PC-9 (cell line): ENCODE results near the gene ZNF646. TPM values are rescaled to one million over a fixed set of nuclear protein-coding genes. Genes with fewer than 3 reads are reported as not detected.

Source experiments
- BruUV-seq: library from RNA; stranded (reverse); fragments of 400-500 nt; replicated peaks from 2 replicates; lab custom pipeline; 2021; lab: Mats Ljungman, UMichigan
- CTCF ChIA-PET: fragments of 300-600 bp; sonication (Branson Sonifier 250); formaldehyde crosslinking; loops from one replicate; lab custom pipeline; 2022; ENCODE audit warnings: antibody characterized with exemption; lab: Charles Lee
- POLR2A ChIA-PET: fragments of 300-600 bp; sonication (Branson Sonifier 250); formaldehyde crosslinking; loops from one replicate; lab custom pipeline; 2022; ENCODE audit warnings: antibody characterized with exemption; ENCODE audit not compliant: unreplicated experiment; lab: Charles Lee
- DNase-seq, 2 experiments: peaks; one replicate each; pipeline versions ENCODE4 v3.0.0 to v3.0.0-alpha.2; 2015 to 2022; ENCODE audit warnings: mixed read lengths in 1 of 2
- H2AFZ ChIP-seq: fragments of 200-600 bp; sonication (generic); 2 replicates; pipeline ENCODE4 v1.8.1; 2017; ENCODE audit warnings: antibody characterized with exemption
- H3F3A ChIP-seq: fragments of 200-600 bp; sonication (generic); 2 replicates; pipeline ENCODE4 v1.8.1; 2017; ENCODE audit warnings: antibody characterized with exemption, mild to moderate bottlenecking, low read depth; ENCODE audit not compliant: insufficient read depth
- H3K27ac ChIP-seq: fragments of 200-600 bp; sonication (generic); 2 replicates; pipeline ENCODE4 v1.6.1; 2016; ENCODE audit warnings: mixed run types
- H3K27me3 ChIP-seq: fragments of 200-600 bp; sonication (generic); 2 replicates; pipeline ENCODE4 v1.6.1; 2016; ENCODE audit warnings: low read depth, mixed run types; ENCODE audit not compliant: insufficient read depth
- H3K36me3 ChIP-seq: fragments of 200-600 bp; sonication (generic); 2 replicates; pipeline ENCODE4 v1.6.1; 2016; ENCODE audit warnings: low read depth, mixed run types
- H3K4me1 ChIP-seq: fragments of 200-600 bp; sonication (generic); replicated peaks from 2 replicates; pipeline ENCODE4 v1.6.1; 2016; ENCODE audit warnings: mixed run types; ENCODE audit not compliant: insufficient read depth
- H3K4me2 ChIP-seq: fragments of 200-600 bp; sonication (generic); 2 replicates; pipeline ENCODE4 v1.6.1; 2017; ENCODE audit warnings: mixed run types
- H3K4me3 ChIP-seq: fragments of 200-600 bp; sonication (generic); 2 replicates; pipeline ENCODE4 v1.6.1; 2016; ENCODE audit warnings: mixed run types
- H3K79me2 ChIP-seq: fragments of 200-600 bp; sonication (generic); 2 replicates; pipeline ENCODE4 v1.6.1; 2017; ENCODE audit warnings: low read depth, mixed run types
- H3K9me2 ChIP-seq: fragments of 200-600 bp; sonication (generic); 2 replicates; pipeline ENCODE4 v1.8.1; 2017; ENCODE audit warnings: mild to moderate bottlenecking; ENCODE audit not compliant: insufficient read depth
- H3K9me3 ChIP-seq: fragments of 200-600 bp; sonication (generic); 2 replicates; pipeline ENCODE4 v1.8.1; 2016; ENCODE audit warnings: low read depth; ENCODE audit not compliant: insufficient read depth
- H4K20me1 ChIP-seq: fragments of 200-600 bp; sonication (generic); 2 replicates; pipeline ENCODE4 v1.8.1; 2017; ENCODE audit not compliant: insufficient read depth
- EZH2 ChIP-seq: fragments of 200-600 bp; sonication (generic); IDR thresholded peaks from 2 replicates; pipeline ENCODE4 v1.8.0; 2017; ENCODE audit warnings: antibody characterized with exemption, low read depth
- intact Hi-C: fragments of 100-400 bp; cut with micrococcal nuclease; formaldehyde crosslinking; loops from one replicate; pipeline ENCODE4 v1.10.0; 2022; ENCODE audit not compliant: unreplicated experiment
- total RNA-seq: library from RNA; stranded (reverse); gene quantifications from 2 replicates; pipeline ENCODE4 v1.2.3, GENCODE V29; 2021
- TF ChIP-seq, protein P1 (sequence below): fragments of 200-600 bp; sonication (generic); conservative IDR thresholded peaks from 2 replicates; pipeline ENCODE4 v1.6.1; 2017; ENCODE audit warnings: mixed run types, antibody characterized with exemption, mild to moderate bottlenecking, moderate library complexity

The ZNF646 gene
- total RNA-seq, 1 experiment from 2014 or later, result 25.4 TPM

- no peaks in the 10 kb centered on the region for H3K9me2 ChIP-seq
- peaks cover 38% of the 10 kb centered on the region for H4K20me1 ChIP-seq
- no peak overlapping the region for H2AFZ ChIP-seq
- H3K36me3 ChIP-seq, result peaks cover 5% of the 10 kb centered on the region
- TF ChIP-seq EZH2, result no peak
- TF ChIP-seq, protein P1, sequence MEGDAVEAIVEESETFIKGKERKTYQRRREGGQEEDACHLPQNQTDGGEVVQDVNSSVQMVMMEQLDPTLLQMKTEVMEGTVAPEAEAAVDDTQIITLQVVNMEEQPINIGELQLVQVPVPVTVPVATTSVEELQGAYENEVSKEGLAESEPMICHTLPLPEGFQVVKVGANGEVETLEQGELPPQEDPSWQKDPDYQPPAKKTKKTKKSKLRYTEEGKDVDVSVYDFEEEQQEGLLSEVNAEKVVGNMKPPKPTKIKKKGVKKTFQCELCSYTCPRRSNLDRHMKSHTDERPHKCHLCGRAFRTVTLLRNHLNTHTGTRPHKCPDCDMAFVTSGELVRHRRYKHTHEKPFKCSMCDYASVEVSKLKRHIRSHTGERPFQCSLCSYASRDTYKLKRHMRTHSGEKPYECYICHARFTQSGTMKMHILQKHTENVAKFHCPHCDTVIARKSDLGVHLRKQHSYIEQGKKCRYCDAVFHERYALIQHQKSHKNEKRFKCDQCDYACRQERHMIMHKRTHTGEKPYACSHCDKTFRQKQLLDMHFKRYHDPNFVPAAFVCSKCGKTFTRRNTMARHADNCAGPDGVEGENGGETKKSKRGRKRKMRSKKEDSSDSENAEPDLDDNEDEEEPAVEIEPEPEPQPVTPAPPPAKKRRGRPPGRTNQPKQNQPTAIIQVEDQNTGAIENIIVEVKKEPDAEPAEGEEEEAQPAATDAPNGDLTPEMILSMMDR, result no peak
- H3K4me3 ChIP-seq, result no peak overlapping the region
- H3K27ac ChIP-seq, result no peak overlapping the region
- no peak for DNase-seq
- H3K79me2 ChIP-seq, result peaks cover 26% of the 10 kb centered on the region
- peaks cover 7% of the 10 kb centered on the region for H3K4me1 ChIP-seq
- intact Hi-C loops, result no loop called here
- no peaks in the 10 kb centered on the region for H3K27me3 ChIP-seq
- H3F3A ChIP-seq, result peaks cover 17% of the 10 kb centered on the region; the same call in 1 of the 2 replicates
- no peak overlapping the region for H3K4me2 ChIP-seq
- POLR2A ChIA-PET, result interaction anchor here (0.6 kb wide), 1 partner anchor 59 kb away, joined by 3 read pairs; no protein-coding TSS in a partner anchor
- no peaks in the 10 kb centered on the region for H3K9me3 ChIP-seq
- no TSS peak for BruUV-seq
- CTCF ChIA-PET, result no interaction called here
These were observed 5.9 kb downstream of the ZNF646 start for GRCh38 chr16:31080035-31080629.

DNA sequence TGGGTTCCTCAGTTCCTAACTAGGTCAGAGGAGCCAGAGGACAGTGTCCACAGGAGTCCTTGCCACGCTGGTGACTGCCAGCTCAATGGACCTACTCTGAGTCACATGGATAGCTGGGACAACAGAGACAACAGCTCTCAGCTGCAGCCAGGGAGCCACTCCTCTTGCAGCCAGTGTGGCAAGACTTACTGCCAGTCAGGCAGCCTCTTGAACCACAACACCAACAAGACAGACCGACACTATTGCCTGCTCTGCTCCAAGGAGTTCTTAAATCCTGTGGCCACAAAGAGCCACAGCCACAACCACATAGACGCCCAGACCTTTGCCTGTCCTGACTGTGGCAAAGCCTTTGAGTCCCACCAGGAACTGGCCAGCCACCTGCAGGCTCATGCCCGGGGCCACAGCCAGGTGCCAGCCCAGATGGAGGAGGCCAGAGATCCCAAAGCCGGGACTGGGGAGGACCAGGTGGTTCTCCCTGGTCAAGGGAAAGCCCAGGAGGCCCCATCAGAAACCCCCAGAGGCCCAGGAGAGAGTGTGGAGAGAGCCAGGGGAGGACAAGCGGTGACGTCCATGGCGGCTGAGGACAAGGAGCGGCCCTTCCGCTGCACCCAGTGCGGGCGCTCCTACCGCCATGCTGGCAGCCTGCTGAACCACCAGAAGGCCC lies 6.7 kb downstream of the ZNF646 start:
- TF ChIP-seq, protein P1, result no peak
- TF ChIP-seq EZH2, result no peak
- Histone ChIP-seq H3K79me2 (peaks cover 18% of the 10 kb centered on the region), H3K27ac (no peak overlapping the region), H3K4me1 (no peaks in the 10 kb centered on the region), H2AFZ (no peak overlapping the region), H3K4me3 (no peak overlapping the region), H4K20me1 (peaks cover 38% of the 10 kb centered on the region), H3K9me3 (no peaks in the 10 kb centered on the region), H3K9me2 (no peaks in the 10 kb centered on the region), H3K36me3 (peaks cover 5% of the 10 kb centered on the region), H3K4me2 (no peak overlapping the region), H3F3A (peaks cover 17% of the 10 kb centered on the region; the same call in 1 of the 2 replicates), H3K27me3 (no peaks in the 10 kb centered on the region)
- no TSS peak for BruUV-seq
- no peak for DNase-seq
- ChIA-PET CTCF (no interaction called here), POLR2A (interaction anchor here (0.6 kb wide), 1 partner anchor 58 kb away, joined by 3 read pairs; no protein-coding TSS in a partner anchor)
- intact Hi-C loops, result no loop called here

- no peak overlapping the region for H3K27ac ChIP-seq
- no peak overlapping the region for H3K4me2 ChIP-seq
- DNase-seq, result no peak
- peaks cover 10% of the 10 kb centered on the region for H3K79me2 ChIP-seq
- no peaks in the 10 kb centered on the region for H3K27me3 ChIP-seq
- CTCF ChIA-PET, result no interaction called here
- H2AFZ ChIP-seq, result no peak overlapping the region
- no peaks in the 10 kb centered on the region for H3K4me1 ChIP-seq
- H3K36me3 ChIP-seq, result peaks cover 5% of the 10 kb centered on the region
- H3K4me3 ChIP-seq, result no peak overlapping the region
- TF ChIP-seq, protein P1, result no peak
- TF ChIP-seq EZH2, result no peak
- peaks cover 17% of the 10 kb centered on the region; the same call in 1 of the 2 replicates for H3F3A ChIP-seq
- intact Hi-C loops, result no loop called here
- H3K9me2 ChIP-seq, result no peaks in the 10 kb centered on the region
- H3K9me3 ChIP-seq, result no peaks in the 10 kb centered on the region
- peaks cover 38% of the 10 kb centered on the region for H4K20me1 ChIP-seq
- POLR2A ChIA-PET, result interaction anchor here (0.8 kb wide), 1 partner anchor 96 kb away, joined by 7 read pairs; no protein-coding TSS in a partner anchor
- BruUV-seq, result TSS peak; percentile 2
These were observed 7.5 kb downstream of the ZNF646 start for GRCh38 chr16:31081428-31082351.
